ENCODE results near the gene SYPL2.

DNA sequence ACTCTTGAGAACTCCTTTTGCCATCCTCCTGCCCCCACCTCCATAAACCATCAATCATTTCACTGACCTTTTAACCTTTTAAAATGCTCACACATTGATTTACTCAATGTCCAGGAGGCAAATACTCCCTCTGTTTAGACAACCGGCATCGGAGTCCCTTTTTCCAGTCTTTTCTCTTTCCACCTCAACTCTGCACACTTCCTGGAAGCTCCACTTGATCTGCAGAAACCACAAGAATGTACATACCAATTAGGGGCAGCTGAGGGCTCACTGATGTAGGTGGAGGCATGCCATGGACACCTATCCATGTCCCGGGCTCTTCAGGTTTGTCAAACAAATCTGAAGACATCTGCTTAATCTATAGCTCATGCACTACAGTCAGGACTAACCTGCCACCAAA lies 48.5 kb downstream of the SYPL2 start:
- TF ChIP-seq, protein P1, sequence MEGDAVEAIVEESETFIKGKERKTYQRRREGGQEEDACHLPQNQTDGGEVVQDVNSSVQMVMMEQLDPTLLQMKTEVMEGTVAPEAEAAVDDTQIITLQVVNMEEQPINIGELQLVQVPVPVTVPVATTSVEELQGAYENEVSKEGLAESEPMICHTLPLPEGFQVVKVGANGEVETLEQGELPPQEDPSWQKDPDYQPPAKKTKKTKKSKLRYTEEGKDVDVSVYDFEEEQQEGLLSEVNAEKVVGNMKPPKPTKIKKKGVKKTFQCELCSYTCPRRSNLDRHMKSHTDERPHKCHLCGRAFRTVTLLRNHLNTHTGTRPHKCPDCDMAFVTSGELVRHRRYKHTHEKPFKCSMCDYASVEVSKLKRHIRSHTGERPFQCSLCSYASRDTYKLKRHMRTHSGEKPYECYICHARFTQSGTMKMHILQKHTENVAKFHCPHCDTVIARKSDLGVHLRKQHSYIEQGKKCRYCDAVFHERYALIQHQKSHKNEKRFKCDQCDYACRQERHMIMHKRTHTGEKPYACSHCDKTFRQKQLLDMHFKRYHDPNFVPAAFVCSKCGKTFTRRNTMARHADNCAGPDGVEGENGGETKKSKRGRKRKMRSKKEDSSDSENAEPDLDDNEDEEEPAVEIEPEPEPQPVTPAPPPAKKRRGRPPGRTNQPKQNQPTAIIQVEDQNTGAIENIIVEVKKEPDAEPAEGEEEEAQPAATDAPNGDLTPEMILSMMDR (IDR thresholded peaks at IDR 0.05): no peak
- TF ChIP-seq POLR2A (IDR thresholded peaks at IDR 0.05): no peak
- TF ChIP-seq EP300 (IDR thresholded peaks at IDR 0.05): no peak

Measured in tibial nerve (tissue), 4 donors.